Gastrocnemius medialis (tissue), 4 donors: ENCODE results near the gene UNK. TPM values are rescaled to one million over a fixed set of nuclear protein-coding genes. Genes with fewer than 3 reads are reported as not detected.

Experiments used
- ATAC-seq, 2 donors: fragments of 150-250 bp; one replicate each; pipeline ENCODE4 v1.9.1; 2016
- DNase-seq, 2 donors: peaks; one replicate each; pipeline ENCODE4 v3.0.0-alpha.2; 2019
- H3K27ac ChIP-seq, 4 donors: fragments of 200-600 bp; sonication (generic); 1 replicate in 1 of 4; 2 replicates in 3 of 4; pipeline ENCODE4 v1.5.1; 2016 to 2018; ENCODE audit warnings: mild to moderate bottlenecking in 2 of 4, moderate library complexity in 1 of 4
- H3K27me3 ChIP-seq, 3 donors: fragments of 200-600 bp; sonication (generic) in 2 of 3; 1 replicate in 1 of 3; 2 replicates in 2 of 3; pipeline versions ENCODE4 v1.5.1 to v1.6.0; 2016 to 2019; ENCODE audit warnings: mild to moderate bottlenecking in 1 of 3, moderate library complexity in 1 of 3
- H3K36me3 ChIP-seq, 2 donors: fragments of 200-600 bp; sonication (generic) in 1 of 2; one replicate each; pipeline ENCODE4 v1.5.1; 2017 to 2018
- H3K4me1 ChIP-seq, 2 donors: fragments of 200-600 bp; sonication (generic) in 1 of 2; one replicate each; pipeline ENCODE4 v1.5.1; 2016 to 2017; ENCODE audit warnings: mild to moderate bottlenecking in 2 of 2
- H3K4me3 ChIP-seq, 4 donors: fragments of 200-600 bp; sonication (generic) in 3 of 4; 1 replicate in 1 of 4; 2 replicates in 3 of 4; pipeline ENCODE4 v1.5.1; 2016 to 2019; ENCODE audit warnings: mild to moderate bottlenecking in 2 of 4
- H3K9me3 ChIP-seq, 3 donors: fragments of 200-600 bp; sonication (generic) in 2 of 3; 1 replicate in 1 of 3; 2 replicates in 2 of 3; pipeline ENCODE4 v1.5.1; 2016 to 2019
- POLR2A ChIP-seq, 2 donors: fragments of 450-650 bp; IDR thresholded peaks; one replicate each; pipeline ENCODE4 v1.6.1; 2017; ENCODE audit warnings: antibody characterized with exemption in 2 of 2, mild to moderate bottlenecking in 2 of 2, moderate library complexity in 2 of 2
- in situ Hi-C, 4 donors: fragments of 200-750 bp; cut with MboI; loops; one replicate each; pipeline versions ENCODE4 v1.15.0 to v1.8.0; 2017; ENCODE audit warnings: low sequenced_read_pairs in 4 of 4
- intact Hi-C: fragments of 100-400 bp; cut with DNase I; formaldehyde crosslinking; loops from one replicate; pipeline ENCODE4 v1.15.1; 2023; ENCODE audit warnings: low total_unique reads
- microRNA-seq, 2 donors: library from miRNA; unstranded; fragments of <30 nt; microRNA quantifications; one replicate each; pipeline ENCODE4, GENCODE V29; 2016; ENCODE audit warnings: borderline replicate concordance in 2 of 2
- total RNA-seq, 4 donors: library from RNA; depleted of rRNA; stranded (reverse); fragments of >200 nt; gene quantifications; one replicate each; pipeline versions ENCODE4 v1.1.0 to v1.2.3, GENCODE V29; 2016
- TF ChIP-seq, protein P1 (sequence below), 5 experiments: fragments of 450-650 bp in 3 of 5; fragments of 200-600 bp in 2 of 5; sonication (generic) in 2 of 5; IDR thresholded peaks in 4 of 5; conservative IDR thresholded peaks in 1 of 5; 1 replicate in 4 of 5; 2 replicates in 1 of 5; pipeline ENCODE4 v1.5.1; 2016 to 2019; ENCODE audit warnings: antibody characterized with exemption in 5 of 5, mild to moderate bottlenecking in 3 of 5, moderate library complexity in 3 of 5

UNK gene
- total RNA-seq, 4 donors from 2014 or later, result 10.4 to 19.2 (median 13.1) TPM

DNA sequence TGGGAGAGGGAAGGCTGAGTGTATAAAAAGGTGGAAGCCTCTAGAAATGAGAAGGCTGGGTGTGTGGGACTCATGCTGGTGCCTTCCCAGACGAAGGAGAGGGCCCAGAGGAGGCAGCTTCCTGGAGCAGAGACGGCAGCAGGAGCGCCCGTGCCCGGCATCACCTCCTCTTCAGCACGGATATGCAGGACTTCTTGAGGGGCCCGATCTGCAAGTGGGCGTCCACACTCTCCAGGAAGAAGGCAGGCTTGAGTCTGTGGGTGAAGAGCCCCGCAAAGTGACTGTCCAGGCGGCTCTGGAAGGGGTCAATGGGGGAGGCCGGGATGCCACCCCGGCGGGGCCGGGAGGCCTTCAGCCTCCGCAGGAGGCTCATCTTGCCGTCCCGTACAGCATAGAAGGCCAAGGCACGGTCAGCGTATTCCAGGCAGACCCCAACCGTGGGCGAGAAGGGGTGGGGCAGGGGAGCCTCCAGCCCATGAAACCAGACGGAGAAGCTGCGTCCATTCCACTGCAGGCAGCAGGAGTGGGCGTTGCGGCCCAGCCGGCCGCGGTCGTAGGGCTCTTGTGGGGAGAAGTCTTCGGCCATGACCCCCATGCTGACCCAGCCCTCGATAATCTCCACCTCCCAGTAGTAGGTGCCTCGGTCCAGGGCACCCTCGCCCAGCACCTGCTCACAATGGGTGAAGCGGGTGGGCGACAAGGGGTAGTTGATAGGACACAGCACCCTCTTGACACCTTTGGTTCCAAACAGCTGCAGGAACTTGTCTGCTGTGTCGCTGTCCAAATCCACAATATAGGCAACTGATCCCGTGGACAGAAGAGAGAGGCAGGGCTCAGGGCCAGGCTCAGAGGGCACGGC, 89.9 kb downstream of the UNK start:
- intact Hi-C loops (no loop called here), in situ Hi-C loops (loop anchor here in 1 of 4 donors (25.0 kb wide), 1 partner anchor 112 kb away; the partner anchor contains the start of gene GALK1)
- no peaks in the 10 kb centered on the region for H3K36me3 ChIP-seq
- DNase-seq, result no peak
- H3K27ac ChIP-seq, result peak overlapping the region; percentile 79 to 92 (median 86)
- no peak for ATAC-seq
- no peaks in the 10 kb centered on the region for H3K9me3 ChIP-seq
- no peaks in the 10 kb centered on the region for H3K27me3 ChIP-seq
- TF ChIP-seq, protein P1, sequence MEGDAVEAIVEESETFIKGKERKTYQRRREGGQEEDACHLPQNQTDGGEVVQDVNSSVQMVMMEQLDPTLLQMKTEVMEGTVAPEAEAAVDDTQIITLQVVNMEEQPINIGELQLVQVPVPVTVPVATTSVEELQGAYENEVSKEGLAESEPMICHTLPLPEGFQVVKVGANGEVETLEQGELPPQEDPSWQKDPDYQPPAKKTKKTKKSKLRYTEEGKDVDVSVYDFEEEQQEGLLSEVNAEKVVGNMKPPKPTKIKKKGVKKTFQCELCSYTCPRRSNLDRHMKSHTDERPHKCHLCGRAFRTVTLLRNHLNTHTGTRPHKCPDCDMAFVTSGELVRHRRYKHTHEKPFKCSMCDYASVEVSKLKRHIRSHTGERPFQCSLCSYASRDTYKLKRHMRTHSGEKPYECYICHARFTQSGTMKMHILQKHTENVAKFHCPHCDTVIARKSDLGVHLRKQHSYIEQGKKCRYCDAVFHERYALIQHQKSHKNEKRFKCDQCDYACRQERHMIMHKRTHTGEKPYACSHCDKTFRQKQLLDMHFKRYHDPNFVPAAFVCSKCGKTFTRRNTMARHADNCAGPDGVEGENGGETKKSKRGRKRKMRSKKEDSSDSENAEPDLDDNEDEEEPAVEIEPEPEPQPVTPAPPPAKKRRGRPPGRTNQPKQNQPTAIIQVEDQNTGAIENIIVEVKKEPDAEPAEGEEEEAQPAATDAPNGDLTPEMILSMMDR (IDR thresholded peaks at IDR 0.05 in 4 of 5, conservative IDR thresholded peaks at IDR 0.05 in 1 of 5), result no peak
- no peak for TF ChIP-seq POLR2A (IDR thresholded peaks at IDR 0.05)
- H3K4me1 ChIP-seq, result peaks cover 44 to 49% of the 10 kb centered on the region in 2 donors
- H3K4me3 ChIP-seq, result no peak overlapping the region

Small RNA genes lying within 50 kb of the gene (microRNA-seq; reads per million reads assigned to microRNA genes)
- 0 reads per million in 2 donors for gene MIR4738

Other genes with a start within 250 kb of the UNK start
- 10 to 100 TPM in 2 of 4 donors, 1 to 10 TPM in 2; 4.5 to 34.6 (median 14.3) TPM for gene MYO15B, start 197.0 kb upstream of the UNK start, total RNA-seq
- under 1 TPM in 1 of 4 donors, not detected in 3; 0.22 TPM for gene SMIM5, start 151.4 kb upstream of the UNK start, total RNA-seq
- gene RECQL5, start 117.7 kb upstream of the UNK start, total RNA-seq, result 10 to 100 TPM in 1 of 4 donors, 1 to 10 TPM in 3; 5.3 to 17.5 (median 7.4) TPM
- 10 to 100 TPM; 42.0 to 64.0 (median 50.1) TPM for gene SAP30BP, start 117.5 kb upstream of the UNK start, total RNA-seq
- 10 to 100 TPM in 1 of 4 donors, 1 to 10 TPM in 3; 3.6 to 20.2 (median 6.3) TPM for gene ITGB4, start 63.3 kb upstream of the UNK start, total RNA-seq
- 10 to 100 TPM in 2 of 4 donors, 1 to 10 TPM in 2; 8.7 to 18.3 (median 11.0) TPM for gene GALK1, start 19.6 kb upstream of the UNK start, total RNA-seq
- gene UNC13D, start 59.6 kb downstream of the UNK start, total RNA-seq, result 1 to 10 TPM; 1.3 to 9.4 (median 4.6) TPM
- 100 to 1,000 TPM; 129 to 259 (median 148) TPM for gene WBP2, start 70.5 kb downstream of the UNK start, total RNA-seq
- 10 to 100 TPM in 3 of 4 donors, 1 to 10 TPM in 1; 9.5 to 18.4 (median 15.5) TPM for gene TRIM47, start 93.8 kb downstream of the UNK start, total RNA-seq
- 10 to 100 TPM; 16.5 to 26.1 (median 22.3) TPM for gene TRIM65, start 112.1 kb downstream of the UNK start, total RNA-seq
- gene MRPL38, start 120.1 kb downstream of the UNK start, total RNA-seq, result 10 to 100 TPM; 29.9 to 86.7 (median 53.1) TPM
- 1 to 10 TPM; 2.5 to 6.4 (median 5.8) TPM for gene FBF1, start 156.2 kb downstream of the UNK start, total RNA-seq
- 10 to 100 TPM; 64.8 to 96.6 (median 80.7) TPM for gene ACOX1, start 194.4 kb downstream of the UNK start, total RNA-seq
- gene TEN1, start 194.4 kb downstream of the UNK start, total RNA-seq, result 1 to 10 TPM; 4.2 to 9.2 (median 6.8) TPM
- 1 to 10 TPM in 2 of 4 donors, under 1 TPM in 2; 0.33 to 1.8 (median 1.1) TPM for gene CDK3, start 216.0 kb downstream of the UNK start, total RNA-seq
- gene EVPL, start 242.5 kb downstream of the UNK start, total RNA-seq, result under 1 TPM in 2 of 4 donors, not detected in 2; 0.02 to 0.07 TPM